GM23338 (cell line): ENCODE results near the gene COL18A1. TPM values are rescaled to one million over a fixed set of nuclear protein-coding genes. Genes with fewer than 3 reads are reported as not detected.

Source experiments
- CREB1 ChIP-seq: fragments of 250-450 bp; sonication (Bioruptor Pico); IDR thresholded peaks from 2 replicates; pipeline ENCODE4 v1.5.0; 2020; ENCODE audit warnings: low read depth, mild to moderate bottlenecking, moderate library complexity
- CTCF ChIP-seq, 2 experiments: fragments of 200-600 bp in 1 of 2; sonication (generic) in 1 of 2; conservative IDR thresholded peaks; 2 replicates each; pipeline versions ENCODE4 v1.5.1 to v1.6.1; 2016 to 2017; ENCODE audit warnings: antibody characterized with exemption in 2 of 2, low read depth in 2 of 2, mild to moderate bottlenecking in 2 of 2, moderate library complexity in 1 of 2
- ETS1 ChIP-seq: IDR thresholded peaks from 2 replicates; pipeline ENCODE4 v1.6.1; 2016; ENCODE audit warnings: antibody characterized with exemption
- JUNB ChIP-seq: IDR thresholded peaks from one replicate; pipeline ENCODE4 v1.6.1; 2016; ENCODE audit warnings: antibody characterized with exemption; ENCODE audit not compliant: unreplicated experiment
- ZNF462 ChIP-seq: fragments of 250-450 bp; sonication (Bioruptor Pico); IDR thresholded peaks from 2 replicates; pipeline ENCODE4 v1.5.0; 2020; ENCODE audit warnings: mild to moderate bottlenecking, moderate library complexity
- polyA plus RNA-seq: library from polyadenylated mRNA; unstranded; fragments of >200 nt; fragmentation: Nextera tagmentation; extraction: Ambion mirVana; gene quantifications from 2 replicates; pipeline ENCODE4 v1.2.1, GENCODE V29; 2016
- total RNA-seq: library from RNA; depleted of rRNA; stranded (reverse); fragments of >200 nt; shearing (Covaris generic); gene quantifications from 2 replicates; pipeline ENCODE4 v1.2.3, GENCODE V29; 2014

Gene COL18A1
- total and polyA plus RNA-seq, 2 experiments from 2014 or later, result 38.4 to 430 TPM

- TF ChIP-seq ZNF462 (CRISPR knock-in tag) (no peak), CTCF (conservative IDR thresholded peaks at IDR 0.05; ENCODE audit: low read depth in 2 of 2) (no peak), ETS1 (no peak), CREB1 (CRISPR knock-in tag) (no peak), JUNB (no peak)
Observed at GRCh38 chr21:45439901-45440461, 35.0 kb downstream of the COL18A1 start (continued).
